Activated CD4-positive, alpha-beta T cell treated with anti-CD3 and anti-CD28 coated beads, Interleukin-2, amount 50 U/mL, for 1 hour (primary cell): ENCODE data around the gene PAQR5.
"Not testable (repeated sequence)": the region's sequence is repeated elsewhere in the genome, so short reads cannot be mapped to it uniquely, and the experiment has no call there.

Experiments used
- DNase-seq: peaks from one replicate; pipeline ENCODE4 v3.0.0-alpha.2; 2020

PAQR5 gene

DNA sequence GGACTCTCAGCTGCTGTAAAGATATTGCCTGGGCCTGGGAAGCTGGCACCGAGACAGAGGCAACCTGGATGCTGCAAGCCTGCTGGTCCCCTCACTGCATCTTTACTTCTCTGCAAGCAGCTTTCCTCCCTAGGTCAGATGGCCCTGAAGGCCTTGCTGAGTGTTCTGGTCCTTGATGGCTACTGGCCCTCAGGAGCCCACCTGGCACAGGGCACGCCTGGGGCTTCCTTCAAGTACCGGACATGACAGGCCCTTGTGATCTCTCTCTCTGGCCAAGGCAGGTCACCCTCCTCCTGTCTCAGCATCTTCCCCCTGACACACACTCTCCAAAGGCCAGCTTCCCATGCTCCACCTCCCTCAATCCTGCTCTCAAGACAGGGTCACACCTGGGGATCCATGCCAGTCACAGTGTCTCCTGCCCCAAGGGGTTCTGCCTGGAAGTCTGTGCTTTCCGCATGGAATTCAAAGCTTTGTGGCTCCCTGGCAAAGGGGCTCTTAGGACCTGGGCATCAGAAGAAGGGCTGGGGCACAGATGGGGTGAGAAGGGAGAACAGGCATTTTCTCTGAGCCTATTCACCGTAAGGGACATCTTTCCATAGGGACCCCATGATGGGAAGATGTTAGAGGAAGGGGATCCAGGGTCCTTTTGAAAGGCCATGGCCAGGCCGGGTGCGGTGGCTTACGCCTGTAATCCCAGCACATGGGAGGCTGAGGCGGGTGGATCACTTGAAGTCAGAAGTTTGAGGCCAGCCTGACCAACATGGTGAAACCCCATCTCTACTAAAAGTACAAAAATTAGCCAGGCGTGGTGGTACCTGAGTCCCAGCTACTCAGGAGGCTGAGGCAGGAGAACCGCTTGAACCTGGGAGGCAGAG is 4.7 kb upstream of the PAQR5 start:
- DNase-seq, result no peak

DNA sequence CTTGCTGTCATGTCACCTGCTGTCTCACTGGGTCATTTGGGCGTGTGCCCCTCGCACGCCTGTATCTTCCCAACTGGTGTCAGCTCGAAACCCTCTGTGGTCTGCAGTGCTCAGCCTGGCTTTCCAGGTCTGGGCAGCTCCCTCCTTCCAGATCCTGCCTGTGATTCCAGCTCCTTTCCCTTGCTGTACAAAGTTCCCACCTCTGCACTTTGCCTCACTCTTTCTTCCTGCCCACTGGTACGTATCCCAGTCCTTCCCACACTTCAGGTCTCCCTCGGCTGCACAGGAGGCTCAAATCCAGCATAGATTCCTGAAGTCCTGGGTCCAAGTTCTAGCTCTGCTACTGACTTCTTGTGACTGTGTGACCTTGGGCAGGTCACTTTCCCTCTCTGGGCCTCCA is 2.1 kb upstream of the PAQR5 start:
- no peak for DNase-seq

DNA sequence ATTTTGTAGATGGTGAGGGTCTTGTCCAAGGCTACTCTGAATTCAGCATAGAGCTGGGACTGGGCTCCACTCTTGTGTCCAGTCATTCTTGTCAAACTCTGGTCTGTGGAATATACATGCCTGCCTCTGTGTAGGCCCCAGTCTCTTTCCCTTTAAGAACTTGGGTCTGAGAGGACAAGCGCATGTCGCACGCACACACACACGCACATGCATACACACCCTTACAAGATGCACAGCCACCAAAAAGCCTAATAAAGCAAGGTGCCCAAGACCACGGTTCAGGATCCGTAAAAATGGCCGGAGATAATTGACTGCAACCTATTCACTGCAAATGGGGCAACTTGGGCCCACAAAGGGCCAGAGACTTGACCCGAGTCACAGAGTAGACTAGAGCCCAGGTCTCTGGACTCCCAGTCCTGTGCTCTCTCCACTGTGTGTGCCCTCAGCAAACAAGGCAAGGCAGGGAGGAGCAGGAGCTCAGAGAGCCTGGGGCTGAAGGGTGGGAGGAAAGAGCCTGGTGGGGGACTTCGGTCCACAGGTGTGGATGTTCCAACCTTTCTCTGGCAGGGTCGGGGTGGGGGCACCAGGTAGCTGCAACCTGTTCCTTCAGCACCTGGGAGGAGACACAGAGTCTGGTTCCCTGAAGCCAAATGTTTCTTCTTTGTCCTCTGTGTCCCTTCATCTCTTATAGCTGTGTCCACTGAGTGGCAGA is 914 bp upstream of the PAQR5 start:
- no peak for DNase-seq

DNA sequence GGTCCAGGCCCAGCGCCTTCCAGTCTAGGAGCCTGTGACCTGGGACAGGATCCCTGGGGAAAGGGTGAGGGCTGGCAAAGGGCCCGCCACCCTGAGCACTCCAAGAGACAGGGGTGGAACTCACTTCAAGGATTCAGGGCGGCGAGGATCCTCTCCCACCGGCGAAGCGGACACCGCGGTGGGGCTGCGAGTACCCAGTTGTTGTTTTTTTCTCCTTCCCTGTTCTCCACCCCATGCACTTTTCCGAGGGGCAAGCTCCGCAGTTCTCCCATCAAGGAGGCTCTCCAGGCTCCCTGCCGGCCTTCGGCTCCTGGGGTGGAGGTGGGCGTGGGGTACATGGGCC is 387 bp upstream of the PAQR5 start:
- no peak for DNase-seq

DNA sequence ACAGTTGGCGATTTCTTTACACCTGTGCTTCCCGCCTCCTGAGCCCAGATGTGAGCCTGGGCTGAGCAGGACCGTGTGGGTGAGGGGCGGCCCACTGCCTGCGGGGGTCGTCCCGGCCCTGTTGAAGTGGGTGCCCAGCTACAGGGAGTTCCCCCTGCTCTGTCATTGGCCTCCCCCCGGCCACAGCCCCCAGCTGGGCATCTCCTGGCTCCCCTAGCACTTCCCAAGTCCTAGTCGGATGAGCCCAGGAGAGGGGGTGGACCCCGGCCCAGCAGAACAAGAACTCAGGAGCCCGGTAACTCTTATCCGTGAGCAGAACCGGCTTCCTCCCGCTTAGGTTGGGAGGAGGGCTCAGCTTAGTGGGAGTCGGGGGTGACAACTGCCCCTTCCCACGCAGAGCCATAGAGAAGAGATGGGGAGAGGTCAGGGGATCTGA is 757 bp downstream of the PAQR5 start:
- DNase-seq, result no peak

DNA sequence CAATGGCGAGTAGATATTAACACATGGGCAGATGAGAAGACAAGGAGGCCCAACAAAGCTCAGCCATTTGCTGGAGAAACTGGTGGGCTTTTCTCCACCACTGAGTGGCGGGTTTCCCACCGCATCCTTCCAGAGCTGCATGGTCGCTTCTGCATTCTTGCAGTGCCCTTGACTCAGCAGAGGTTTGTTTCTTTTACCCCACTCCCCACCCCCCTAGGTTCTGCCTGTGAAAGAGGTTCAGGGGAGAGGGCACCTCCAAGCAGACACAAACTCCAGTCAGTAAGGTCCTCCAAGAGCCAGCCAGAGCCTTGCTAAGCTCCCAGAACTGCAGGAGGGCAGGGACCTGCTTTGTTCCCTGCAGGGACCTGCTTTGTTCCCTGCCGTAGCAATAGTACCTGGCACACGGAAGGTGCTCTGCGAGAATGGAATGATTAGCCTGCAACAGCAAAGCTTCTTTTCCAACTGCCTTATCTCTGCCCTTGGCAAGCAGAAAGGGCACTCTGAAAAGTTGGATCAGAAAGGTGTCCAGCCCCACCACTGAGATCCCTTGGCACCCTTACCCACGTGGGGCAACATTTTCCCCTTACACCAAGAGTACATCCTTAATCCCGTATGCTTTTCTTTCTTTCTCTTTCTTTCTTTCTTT is 1.4 kb downstream of the PAQR5 start:
- no peak for DNase-seq

DNA sequence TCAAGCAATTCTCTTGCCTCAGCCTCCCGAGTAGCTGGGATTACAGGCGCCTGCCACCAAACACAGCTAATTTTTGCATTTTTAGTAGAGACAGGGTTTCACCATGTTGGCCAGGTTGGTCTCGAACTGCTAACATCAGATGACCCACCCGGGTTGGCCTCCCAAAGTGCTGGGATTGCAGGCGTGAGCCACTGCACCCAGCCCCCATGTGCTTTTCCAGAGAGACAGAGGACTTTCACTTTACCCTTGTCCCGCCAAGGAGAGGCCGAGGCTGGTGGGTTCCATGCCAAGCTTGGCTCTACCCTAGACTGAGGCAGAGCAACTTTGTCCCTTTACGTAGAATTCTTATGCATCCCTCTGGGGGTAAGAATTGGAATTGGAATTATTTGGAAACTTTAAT is 2.4 kb downstream of the PAQR5 start:
- not testable (repeated sequence) for DNase-seq

DNA sequence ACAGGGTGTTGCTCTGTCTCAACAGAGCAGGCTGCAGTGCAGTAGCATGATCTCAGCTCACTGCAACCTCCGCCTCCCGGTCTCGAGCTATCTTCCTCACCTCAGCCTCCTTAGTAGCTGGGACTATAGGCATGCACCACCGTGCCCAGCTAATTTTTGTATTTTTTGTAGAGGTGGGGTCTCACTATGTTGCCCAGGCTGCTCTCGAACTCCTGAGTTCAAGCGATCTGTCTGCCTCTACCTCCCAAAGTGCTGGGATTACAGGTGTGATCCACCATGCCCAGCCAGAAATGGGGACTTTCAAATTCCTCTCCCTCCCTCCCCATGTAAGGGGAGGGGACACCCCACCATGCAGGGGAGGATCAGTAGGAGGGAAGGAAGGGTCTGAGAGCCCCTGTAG is 3.4 kb downstream of the PAQR5 start:
- DNase-seq, result not testable (repeated sequence)

DNA sequence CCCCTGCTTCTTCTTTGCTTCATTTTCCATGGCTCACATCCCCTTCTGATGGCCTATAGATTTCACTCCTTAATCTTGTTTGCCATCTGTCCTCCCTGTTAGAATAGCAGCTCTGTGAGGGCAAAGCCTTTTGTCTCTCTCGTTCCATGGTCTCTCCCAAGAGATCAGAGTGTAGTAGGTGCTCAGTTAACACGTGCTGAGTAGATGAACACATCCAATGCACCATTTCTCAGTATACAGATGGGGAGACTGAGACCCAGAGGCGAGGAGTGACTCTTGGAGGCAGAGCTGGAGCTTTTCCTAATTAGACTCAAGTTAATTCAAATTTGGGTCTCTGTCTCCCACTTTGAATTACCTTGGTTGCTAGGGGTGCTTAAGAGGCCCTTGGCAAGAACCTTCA is 4.2 kb downstream of the PAQR5 start:
- DNase-seq, result no peak

DNA sequence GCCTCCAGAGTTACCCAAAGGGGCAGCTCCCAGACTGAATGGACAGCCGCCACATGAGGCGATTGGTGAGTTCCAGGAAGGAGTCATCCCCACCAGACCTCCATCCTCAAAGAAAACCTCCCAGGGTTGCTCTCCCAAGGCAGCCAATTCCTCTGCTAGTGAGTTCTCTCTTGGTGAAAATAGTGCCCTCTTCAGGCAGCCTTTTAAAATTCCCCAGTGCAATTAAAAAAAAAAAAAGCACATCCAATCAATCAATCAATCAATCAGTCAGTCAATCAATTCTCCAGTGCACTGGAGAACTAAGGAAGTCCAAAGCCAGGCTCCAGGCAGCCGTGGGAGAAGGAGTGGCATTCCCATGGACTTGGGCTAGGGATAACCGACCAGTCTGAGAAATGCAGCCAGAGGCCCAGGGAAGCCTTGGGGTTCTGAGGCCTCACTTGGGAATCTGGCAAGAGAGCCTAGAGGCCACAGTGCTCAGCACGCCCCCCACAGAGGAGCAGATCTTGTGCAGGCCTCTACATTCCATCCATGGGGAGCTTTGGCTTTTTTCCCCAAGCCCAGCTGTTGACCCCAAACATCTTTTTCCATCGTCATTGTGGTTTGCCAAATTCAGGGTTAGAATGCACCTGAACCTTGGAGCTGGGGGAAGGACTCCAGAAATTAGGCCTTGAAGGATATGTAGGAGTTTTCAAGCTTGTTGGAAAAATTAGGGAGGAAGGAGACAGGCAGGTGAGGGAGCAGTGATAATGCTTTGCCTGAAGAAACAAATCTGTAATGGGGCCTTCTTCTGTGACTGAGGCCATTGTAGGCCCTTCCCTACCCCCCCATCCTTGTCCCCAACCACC is 4.8 kb downstream of the PAQR5 start:
- no peak for DNase-seq

DNA sequence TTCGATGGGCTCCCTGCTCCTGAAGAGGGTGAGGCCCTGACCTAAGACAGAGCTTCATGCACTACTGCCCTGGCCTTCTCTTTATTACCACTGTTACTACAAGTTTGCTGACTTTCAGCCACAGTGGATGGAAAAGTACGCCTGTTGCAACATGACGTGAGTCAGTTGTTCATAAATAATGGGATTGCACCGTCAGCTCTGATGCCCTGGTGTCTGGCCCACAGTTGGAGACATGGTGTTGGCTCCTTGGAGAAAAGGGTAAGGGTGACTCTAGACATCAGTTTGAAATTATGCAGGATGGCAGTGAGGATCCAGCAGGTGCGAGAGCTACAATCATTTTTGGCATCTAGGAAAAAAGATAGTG is 5.5 kb downstream of the PAQR5 start:
- no peak for DNase-seq

DNA sequence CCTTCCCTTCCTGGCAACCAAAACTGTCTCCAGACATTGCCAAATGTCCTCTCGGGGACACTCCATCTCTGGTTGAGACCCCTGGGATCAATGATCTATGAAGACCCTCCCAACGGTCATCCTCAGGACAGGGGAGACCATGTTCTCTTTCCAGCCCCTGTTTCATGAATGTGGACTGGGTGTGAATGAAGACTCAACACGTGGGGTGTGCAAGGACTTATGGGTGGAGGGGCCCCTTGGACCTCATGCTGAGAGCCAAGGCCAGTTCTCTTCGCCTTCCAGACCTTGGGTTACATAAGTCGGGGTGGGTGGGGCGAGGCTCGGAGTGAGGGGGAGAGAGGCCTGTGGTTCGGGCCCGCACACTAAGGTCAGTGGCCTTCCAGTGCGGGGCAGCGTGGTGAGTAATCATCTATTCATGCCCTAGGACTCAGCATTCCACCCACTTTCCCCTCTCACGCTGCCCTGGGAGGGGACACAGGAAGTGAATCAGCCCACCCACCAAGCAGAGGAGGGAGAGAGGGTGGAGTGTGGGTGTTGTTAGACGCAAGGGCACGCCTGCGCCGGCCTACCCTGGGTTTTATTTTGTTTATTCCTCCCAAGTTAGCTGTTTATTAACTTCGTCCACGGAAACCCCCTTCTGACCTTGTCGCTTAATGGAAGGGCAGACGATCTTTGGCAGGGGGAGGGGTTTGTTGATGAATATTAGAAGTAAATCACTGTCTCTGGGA is 6.7 kb downstream of the PAQR5 start:
- no peak for DNase-seq

DNA sequence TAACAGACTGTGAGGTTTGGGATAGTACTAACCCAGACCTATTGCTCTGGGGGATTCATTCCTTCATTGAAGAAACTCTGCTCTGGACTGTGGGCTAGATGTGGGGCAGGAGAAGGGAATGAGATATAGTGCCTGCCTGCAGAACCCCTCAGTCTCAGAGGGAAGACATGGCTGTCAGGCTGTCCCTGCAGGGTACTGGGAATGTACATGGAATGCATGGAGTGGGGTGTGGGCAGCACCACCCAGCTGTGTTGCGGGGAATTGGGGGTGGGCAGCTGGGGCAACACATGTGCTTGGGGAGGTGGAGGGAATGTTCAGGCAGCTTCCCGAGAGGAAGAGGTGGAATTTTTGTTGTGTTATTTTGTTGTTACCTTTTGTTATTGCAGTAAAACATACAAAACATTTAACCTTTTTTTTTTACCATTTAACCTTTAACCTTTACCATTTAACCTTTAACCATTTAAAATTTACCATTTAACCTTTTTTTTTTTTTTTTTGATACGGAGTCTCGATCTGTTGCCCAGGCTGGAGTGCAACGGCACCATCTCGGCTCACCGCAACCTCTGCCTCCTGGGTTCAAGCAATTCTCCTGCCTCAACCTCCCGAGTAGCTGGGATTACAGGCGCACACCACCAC is 7.3 kb downstream of the PAQR5 start:
- no peak for DNase-seq

DNA sequence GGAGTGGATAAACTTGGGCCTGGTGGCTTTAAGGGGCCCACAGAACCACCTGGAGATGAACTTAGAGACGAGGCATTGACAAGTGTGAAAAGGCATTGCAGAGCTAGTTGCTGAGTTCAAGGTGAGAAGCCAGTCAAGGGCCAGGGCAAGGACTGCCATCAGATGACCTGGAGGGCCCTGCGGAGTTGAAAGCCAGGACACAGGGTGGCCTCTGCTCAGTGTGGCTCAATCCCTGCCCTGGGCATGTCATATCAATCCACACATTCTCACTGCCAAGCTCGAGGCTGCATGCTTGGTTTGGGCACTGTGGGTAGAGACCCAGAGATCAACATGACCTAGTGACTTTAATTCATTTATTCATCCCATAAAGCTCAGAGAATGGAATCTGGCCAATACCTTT is 9.2 kb downstream of the PAQR5 start:
- DNase-seq, result no peak

DNA sequence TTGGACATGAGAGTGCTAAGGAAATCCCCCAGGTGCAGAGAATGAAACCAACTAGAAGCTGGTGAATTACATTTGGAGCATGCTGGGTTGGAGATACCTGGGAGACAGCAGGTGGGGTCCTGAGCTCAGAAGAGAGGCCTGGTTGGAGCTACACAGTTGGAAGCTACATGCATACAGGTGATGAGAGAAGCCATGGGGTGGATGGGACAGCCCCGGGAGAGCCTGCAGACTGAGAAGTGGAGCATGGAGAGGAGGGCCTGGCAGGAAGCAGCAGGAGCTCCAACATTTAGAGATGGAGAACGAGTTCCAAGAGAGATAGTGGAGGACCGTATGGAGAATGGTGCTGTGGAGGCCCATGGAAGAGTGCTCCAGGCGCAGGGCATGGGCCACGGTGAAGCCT is 10.2 kb downstream of the PAQR5 start:
- no peak for DNase-seq

DNA sequence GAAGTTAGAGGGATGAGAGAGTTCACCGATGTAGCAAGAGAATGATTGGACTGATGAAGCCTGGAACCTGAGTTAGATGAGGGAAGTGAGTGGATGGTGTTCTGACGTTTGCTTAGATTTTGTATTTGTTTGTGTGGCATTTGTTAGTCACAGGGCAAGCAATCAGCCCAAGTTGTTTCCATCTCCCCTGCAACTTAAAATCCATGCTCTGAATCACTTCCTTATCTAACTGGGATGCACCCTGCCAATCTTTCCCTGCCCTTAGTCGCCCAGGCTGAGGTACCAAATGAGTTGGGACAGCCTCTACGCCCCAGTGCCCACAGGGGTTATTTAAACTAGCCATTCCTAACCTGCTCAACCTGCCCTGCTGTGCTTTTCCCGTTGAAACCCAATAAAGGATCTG is 12.6 kb downstream of the PAQR5 start:
- no peak for DNase-seq

DNA sequence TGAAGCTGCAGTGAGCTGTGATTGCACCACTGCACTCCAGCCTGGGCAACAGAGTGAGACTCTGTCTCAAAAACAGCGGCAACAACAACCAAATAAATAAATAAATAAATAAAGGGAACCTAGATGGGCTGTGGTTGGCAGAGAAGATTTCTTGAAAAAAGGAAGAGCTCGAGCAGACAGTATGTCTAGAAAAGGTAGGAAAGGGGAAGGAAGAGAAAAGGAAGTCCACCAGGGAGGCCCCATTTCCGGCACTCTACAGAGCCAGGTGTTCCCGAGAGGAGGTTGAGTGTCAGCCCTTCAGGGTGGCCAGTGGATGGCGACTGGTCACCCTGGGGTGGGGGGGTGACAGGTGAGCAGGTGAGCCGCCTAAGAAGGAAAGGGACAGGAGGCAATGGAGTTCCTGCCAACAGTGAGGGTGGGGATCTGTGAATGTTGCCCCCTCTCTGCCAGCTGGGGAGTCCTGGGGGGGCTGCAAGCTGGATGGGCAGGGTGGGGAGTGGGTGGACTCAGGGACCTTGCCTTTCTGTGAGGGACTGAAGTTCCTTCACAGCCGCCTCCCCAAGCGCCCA is 14.8 kb downstream of the PAQR5 start:
- DNase-seq, result no peak

DNA sequence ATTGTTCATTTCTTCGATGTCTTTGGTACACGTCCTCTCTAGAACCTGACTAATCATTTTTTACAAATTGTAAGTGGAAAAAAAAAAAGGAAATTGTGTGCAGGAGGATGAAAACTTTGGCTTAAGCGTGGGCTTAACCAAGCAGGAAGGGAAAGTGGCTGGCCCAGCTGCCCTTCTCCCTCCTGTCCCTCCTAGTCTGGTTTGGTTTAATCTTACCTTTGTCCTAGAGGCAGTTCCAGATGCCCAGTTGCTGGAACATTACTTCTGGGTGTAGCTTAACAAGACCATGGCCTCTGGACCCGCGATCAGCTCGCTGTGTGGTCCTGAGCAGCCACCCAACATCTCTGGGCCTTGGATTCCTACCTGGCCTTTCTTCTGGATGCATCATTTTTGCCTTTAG is 15.4 kb downstream of the PAQR5 start:
- no peak for DNase-seq

DNA sequence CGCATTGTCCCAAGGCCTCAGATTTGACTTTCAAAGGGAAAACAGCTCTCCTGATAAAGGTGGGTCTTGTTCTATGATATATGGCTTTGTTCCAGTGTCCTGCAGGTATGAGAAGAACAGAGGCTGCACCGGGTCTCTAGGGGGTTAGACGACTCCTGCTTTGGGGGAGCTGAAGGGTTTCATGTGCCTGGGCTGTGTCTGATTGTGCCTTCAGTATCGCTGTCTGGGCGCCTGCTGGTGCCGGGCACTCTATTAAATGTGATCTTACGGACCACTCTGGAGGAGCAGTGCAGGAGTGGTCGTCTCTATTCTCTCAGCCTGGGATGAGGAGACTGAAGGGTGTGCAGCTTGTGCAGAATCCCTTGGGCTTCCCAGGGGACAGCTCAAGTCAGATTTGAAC is 16.0 kb downstream of the PAQR5 start:
- no peak for DNase-seq

DNA sequence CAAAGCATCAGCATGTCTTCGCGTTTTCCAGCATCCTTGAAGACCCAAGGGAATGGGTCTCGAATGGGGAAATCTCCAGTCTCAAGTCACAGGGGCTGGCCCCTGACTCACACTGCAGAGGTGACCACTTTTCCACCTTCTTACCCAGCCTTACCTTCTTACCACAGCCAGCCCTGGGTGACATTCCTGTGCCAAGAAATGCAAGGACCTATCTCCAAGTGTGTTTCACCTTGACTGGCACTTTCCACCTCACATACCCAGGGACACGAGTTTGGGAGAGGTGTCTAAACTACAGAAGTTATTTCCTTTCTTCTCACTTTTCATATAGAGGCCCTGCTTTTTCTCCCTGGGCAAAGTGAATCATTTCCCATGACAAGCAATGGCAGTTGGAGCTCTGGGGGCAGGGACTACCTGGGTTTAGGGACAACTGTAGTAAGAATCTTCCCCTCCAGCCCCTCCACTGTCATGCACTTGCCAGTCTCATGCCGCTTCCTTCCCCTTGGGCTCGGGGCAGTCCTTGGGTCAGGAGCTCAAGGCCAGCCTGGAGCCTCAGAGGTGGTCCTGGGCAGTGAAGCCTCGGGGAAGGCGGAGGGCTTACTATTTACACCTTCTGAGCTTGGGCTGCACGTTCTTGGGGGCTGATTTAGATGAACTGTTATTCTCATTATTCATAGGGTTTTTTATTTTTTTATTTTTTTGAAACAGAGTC is 16.8 kb downstream of the PAQR5 start:
- no peak for DNase-seq

DNA sequence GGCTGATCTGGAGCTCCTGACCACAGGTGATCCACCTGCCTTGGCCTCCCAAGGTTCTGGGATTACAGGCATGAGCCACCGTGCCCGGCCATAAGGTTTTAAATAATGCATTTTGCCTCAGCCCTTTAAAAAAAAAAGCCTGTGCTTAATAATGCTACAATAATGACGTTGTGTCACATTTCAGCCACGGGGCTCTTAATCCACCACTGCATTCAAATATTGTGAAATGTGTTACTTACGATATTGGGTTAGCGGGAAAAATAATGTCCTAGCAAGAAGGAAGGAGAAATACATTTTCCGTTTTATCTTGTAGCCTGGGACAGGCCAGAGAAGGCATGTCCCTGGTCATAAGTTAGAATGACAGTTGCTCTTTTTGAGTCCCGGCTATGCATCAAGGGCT is 17.6 kb downstream of the PAQR5 start:
- no peak for DNase-seq
